NCI-H1048 (cell line): ENCODE measurements around the gene UGT1A3.
"Not testable (repeated sequence)": the region's sequence is repeated elsewhere in the genome, so short reads cannot be mapped to it uniquely, and the experiment has no call there.

Experiments
- DNase-seq: peaks from one replicate; lab custom pipeline; 2025; lab: John Stamatoyannopoulos, UW

Gene UGT1A3

DNA sequence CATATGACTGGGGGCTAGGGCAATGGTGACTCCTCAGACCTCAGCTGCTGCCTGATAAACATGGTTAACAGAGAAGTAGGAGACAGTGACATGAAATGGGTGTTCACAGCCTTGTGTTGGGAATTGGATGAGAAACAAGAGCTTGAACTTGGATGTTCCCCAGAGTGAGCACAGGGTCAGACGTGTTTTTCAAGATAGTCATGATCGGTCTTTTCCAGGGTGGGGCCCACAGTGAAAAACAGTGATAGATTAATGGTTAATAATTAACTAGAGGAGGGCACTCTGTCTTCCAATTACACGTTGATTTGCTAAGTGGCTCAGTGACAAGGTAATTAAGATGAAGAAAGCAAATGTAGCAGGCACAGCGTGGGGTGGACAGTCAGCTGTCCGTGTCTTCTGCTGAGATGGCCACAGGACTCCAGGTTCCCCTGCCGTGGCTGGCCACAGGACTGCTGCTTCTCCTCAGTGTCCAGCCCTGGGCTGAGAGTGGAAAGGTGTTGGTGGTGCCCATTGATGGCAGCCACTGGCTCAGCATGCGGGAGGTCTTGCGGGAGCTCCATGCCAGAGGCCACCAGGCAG, at the start of gene UGT1A3:
Gene UGT1A3, plus strand, starts transcription at position 320 of the 579 bp plus-strand sequence. Its CDS starts 85 bp downstream, at position 405.
- DNase-seq, result no peak

DNA sequence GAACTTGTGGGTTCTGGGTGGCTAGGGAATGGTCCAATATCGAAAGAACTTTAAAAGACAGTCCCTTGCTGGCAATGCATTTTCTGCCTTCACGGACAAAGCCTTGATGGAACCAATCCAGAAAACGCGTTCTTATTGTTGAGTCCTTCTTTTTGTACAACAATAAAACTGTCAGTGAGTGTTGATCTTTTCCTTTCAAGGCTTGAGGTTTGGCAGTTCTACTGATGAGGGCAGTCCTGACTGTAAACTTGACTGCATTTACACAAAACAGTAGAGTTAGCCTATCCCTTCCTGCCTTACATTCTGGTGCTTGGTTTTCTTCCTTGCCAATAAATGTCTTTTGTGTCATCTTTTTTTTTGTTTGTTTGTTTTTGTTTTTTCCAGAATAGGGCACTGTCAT, 49.6 kb upstream of the UGT1A3 start:
- no peak for DNase-seq

DNA sequence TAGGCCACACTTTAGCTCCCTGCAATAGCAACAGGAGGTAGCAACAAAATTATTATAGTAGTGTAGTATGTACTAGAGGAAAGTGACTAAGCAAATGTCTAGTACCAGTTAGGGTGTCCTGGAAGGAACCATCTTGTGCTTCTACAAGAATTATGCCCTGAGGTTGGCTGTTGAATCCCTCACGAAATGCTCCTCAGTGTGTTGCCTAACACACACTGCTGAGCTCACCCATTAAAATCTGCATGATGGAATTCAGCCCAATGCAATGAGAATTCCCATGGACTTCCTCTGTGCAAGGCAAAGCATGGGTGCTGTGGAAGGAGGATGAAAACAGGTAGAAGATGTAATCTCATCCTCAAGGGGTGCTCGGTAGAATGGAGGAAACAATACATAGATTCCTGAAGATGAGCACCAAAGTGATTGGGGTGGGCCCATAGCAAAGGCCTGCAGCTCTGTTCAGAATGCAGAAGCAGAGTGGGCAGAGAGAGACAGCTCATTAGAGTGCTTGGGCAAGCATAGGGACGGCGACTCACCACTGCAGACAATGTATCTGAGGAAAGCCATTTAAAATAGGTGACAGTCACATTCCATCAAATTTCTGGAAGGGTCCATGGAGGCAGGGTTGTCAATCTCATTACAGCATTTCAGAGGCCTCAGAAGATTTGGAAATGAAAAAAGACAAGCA, 48.3 kb upstream of the UGT1A3 start:
- DNase-seq, result no peak

DNA sequence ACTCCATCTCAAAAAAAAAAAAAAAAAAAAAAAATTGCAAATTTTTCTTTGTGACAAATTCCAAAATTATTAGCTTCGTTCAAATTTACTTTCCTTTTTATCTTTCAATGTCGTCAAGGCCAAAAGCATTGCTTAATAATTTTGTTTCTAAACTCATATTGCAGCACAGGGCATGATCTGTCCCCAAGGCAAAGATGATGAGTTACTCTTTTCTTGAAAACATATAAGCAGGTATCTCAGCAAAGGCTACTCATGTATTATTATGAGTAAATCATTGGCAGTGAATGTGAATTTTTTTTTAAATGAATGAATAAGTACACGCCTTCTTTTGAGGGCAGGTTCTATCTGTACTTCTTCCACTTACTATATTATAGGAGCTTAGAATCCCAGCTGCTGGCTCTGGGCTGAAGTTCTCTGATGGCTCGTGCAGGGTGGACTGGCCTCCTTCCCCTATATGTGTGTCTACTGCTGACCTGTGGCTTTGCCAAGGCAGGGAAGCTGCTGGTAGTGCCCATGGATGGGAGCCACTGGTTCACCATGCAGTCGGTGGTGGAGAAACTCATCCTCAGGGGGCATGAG, 47.2 kb upstream of the UGT1A3 start, which contains the start of gene UGT1A7:
Gene UGT1A7, plus strand, starts transcription at position 381 of the 579 bp plus-strand sequence. Its CDS starts 37 bp downstream, at position 418.
- DNase-seq, result no peak

DNA sequence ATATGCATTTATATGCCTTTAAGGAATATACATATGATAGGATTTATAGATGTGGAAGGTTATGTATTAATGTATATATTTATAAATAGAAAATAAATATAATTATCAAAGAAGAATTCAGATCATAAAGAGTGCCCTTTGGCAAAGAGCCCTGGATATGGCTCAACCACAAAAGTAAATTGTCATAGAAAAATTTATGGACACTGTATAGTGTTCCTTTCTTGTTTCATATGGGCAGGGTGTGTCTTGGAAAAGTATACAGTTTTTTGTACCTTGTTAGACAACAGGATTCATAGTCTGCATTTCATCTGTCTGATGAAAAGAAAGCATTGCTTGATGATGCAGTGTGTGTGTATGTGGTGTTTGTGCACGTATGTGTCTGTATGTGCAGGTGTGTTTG, 44.2 kb upstream of the UGT1A3 start:
- DNase-seq, result no peak

DNA sequence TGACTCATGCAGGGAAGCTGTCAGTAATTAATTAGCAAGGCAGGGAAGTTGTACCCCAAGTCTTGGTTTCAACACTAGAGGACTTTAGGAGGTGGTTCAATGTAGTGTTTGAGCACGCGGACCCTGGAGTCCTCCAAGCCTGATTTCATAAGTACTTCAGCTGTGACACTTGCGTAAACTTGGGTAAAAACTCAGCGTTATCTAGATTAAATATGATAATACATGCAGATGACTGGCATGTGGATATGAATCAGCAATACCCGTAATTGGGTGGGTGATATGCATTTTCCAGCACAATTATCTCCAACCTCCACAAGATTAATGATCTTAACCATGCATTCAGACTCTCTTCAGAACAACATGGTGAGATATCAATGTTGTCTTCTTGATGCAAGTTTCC, 41.9 kb upstream of the UGT1A3 start:
- no peak for DNase-seq

DNA sequence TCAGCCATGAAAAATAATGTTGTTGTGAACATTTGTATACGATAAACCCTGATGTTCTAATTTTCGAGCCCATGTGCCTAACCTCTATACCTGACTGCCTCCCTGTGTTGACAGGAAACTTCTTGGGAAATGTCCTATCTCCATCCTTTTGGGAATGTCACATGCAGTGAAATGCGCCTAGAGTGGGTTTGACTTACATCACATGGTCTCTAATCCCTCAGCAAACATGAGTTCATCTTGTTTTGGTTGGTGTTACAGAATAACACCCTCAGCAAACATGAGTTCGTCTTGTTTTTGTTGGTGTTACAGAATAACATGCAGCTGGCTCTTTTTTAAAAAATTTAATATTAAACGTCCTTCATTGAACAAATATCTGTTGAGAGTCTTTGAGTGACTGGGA, 40.5 kb upstream of the UGT1A3 start:
- DNase-seq, result no peak

DNA sequence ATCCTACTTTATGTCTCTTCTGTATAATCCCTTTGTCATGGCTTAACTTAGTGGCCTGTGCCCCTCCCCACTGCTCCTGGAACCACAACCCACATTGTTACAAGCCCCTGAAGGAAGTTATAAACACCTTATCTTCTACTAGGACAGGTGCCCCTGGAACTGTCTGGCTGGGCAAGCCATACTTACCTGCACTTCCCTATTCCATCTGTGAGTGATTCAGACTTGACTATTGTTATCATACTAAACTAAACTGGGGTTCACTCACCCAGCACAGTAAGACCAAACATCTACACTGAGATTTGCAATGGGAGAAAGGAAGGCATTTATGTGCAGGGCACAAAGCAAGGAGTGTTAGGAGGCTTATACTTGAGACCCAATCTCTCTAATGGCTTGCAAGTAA, 39.8 kb upstream of the UGT1A3 start:
- no peak for DNase-seq

DNA sequence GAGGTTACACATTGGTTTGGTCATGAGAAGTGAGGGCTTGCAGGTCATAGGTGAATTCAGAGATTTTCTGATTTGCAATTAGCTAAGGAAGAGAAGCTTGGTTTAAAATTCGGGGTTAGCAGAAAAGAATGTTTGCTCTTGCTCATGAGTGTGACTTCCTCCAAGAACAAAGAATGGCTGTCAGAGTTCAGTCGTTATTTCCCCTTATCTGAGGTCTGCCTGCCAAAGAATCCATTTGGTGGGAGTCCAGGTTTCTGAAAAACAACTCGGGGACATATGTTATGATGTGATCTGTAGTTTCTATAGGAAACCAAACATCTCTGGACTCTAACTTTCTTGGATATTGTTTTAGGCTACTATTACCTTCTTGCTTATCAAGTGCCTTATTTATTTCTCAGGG, 39.3 kb upstream of the UGT1A3 start:
- no peak for DNase-seq

DNA sequence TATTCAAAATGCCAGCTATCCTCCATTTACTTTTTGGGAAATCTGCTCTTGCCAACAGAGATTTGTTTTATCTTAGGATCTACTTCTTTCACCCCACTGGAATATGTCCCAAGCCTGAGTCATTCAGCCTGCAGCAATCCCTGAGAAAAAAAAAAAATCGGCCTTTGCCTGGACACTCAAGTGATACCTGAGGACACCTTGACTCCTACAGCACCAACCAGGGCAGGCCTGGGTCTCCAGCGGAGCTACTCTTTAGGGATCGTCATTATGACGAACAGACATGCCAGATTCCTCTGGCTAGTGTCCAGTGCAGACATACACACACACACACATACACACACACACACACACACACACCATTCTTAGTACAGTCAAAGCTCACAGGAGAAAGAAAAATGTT, 38.4 kb upstream of the UGT1A3 start:
- DNase-seq, result no peak

DNA sequence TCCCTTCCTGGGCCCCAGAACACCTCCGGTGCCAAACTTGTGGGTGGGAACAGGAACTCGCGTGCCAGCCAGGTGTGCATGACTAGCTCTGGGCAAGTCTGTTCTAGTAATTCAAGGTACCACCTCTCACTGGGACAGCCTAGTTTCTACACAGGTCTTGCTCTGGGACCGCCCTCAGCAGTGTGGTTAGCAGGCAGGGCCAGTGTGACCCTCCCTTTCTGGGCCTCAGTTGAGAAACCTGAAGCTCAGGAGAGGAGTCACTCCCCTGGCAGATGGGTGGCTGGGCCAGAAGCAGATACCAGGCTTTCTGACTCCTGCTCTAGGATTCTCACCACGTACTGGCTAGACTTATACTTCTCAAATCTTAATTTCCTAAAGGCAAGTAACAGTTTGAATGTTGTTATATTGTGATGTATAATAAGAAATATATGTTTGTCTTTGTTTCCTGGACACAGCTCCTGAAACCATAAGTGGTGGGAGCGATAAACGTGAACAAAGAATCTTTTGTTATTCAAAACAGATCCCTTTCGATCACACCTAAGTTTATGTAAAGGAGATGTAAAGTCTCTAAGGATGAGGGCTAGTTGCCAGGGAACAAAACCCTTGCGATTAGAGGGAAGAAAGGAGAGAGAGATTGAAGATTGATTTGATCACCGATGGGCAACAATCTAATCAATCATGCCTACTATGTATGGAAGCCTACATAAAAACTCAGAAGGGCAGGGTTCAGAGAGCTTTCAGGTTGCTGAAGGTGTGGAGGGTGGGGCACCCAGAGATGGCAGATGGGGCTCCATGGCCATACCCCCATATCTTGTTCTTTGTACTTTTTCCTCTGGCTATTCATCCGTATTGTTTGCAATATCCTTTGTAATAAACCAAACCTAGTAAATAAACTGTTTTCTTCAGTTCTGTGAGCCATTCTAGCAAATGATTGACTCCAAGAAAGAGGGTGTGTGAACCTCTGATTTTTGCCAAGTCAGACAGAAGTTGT, 37.1 kb upstream of the UGT1A3 start:
- no peak for DNase-seq

DNA sequence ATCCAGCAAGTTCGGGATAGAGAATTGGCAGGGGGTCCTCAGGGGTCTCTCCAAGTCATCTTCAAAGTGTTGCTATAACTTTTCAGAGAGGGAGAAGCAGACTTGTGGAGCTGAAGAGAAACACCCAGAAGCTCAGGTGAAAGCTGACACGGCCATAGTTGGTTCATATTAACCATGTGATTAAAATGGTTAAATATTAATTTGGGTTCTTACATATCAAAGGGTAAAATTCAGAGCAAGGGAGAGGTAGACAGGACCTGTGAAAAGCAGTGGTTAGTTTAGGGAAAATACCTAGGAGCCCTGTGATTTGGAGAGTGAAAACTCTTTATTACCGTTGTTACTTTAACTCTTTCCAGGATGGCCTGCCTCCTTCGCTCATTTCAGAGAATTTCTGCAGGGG, 36.2 kb upstream of the UGT1A3 start, which contains the start of gene UGT1A6:
Gene UGT1A6, plus strand, starts transcription at position 243 of the 400 bp plus-strand sequence. Its CDS starts 115 bp downstream, at position 358.
- no peak for DNase-seq

DNA sequence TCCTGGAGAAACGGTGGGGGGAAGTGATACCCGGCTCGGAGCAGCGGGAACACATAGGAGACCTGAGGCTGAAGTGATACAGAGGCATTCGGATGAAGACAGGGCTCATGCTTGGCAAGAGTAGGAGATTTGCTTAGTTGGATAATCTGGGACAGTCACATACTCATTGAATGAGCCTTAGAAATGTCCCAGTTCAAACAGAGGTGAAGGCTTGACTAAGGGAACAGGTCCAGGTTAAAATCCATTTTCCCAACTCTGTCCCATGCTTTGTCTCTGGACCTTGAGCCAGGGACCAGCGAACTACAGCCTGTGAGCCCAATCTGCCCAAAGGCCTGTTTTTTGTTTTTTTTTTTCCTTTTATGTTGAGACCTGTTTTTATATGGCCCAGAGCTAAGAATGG, 34.9 kb upstream of the UGT1A3 start:
- DNase-seq, result no peak

DNA sequence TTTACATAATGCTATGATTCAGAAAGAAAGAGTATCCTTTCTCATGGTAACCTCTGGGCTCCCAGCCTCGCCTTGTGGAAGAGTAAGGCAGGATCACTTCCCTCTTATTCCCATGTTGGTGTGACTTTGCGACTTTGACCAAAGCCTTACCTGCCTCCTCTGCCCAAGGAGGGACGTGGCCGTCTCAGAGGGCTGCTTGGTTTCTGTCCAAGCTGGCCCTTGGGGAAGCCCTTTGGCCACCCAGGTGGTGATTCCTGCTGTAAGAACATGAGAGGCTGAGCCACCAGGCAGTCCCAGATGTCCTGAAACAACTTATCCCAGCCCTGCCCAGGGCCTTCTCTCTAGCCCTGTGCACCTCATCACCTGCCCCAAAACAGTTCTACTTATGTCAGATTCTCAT, 30.1 kb upstream of the UGT1A3 start:
- no peak for DNase-seq

DNA sequence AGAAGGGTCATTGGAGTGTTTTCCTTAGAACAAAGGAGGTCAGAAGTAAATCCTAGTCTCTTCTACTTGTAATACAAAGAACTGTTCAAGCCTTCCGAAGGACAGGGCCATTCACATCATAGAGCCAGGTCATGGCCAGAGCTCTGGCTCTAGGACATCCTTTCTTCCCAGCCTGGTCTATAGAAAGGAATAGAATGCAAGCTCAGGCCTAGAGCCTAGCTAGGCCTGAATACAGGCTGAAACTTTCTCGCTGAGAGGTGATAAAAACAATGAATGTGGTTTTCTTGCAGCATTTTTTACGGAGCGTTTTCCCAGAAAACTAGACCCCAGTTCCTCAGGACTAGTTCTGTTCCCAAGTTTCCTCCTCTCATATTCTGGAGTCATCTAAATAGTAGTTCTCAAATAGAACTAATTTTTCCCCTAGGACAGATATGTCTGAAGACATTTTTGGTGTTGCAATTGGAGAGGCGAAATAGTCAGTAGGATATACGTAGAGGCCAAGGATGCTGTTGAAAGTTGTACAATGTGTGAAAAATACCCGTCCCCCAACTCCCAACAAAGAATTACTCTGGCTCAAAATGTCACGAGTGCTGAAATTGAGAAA, 29.3 kb upstream of the UGT1A3 start:
- no peak for DNase-seq

DNA sequence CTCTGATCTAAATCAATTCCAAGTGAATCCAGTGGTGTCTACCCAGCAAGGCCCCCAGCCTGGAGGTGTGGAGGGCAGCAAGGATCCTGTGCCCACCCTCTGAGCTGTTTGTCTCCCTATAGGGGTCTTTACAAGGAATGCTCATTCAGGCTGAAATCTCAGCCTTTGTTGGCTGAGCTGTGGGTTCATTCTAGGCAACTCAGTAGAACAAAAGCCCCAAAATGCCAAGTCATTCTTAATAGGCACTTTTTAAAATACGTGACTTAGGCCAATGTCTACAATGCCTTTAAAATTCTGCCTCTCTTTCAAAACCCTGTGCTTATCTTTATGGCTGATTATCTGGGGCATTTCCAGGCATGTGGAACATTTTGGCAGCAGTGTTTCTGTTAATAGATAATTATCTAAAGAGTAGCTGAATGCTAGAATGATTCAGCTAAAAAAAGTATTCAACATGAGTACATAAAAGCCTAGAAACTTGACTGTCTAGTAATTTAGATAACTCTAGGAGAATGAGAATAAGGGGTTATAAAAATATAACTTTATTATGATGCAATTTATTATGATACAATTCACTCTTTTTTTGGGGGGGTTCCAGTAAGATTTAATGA, 28.7 kb upstream of the UGT1A3 start:
- DNase-seq, result no peak

DNA sequence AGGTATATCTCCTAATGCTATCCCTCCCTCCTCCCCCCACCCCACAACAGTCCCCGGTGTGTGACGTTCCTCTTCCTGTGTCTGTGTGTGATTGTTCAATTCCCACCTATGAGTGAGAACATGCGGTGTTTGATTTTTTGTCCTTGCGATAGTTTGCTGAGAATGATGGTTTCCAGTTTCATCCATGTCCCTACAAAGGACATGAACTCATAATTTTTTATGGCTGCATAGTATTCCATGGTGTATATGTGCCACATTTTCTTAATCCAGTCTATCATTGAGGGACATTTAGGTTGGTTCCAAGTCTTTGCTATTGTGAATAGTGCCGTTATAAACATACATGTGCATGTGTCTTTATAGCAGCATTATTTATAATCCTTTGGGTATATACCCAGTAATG, 28.0 kb upstream of the UGT1A3 start:
- not testable (repeated sequence) for DNase-seq

DNA sequence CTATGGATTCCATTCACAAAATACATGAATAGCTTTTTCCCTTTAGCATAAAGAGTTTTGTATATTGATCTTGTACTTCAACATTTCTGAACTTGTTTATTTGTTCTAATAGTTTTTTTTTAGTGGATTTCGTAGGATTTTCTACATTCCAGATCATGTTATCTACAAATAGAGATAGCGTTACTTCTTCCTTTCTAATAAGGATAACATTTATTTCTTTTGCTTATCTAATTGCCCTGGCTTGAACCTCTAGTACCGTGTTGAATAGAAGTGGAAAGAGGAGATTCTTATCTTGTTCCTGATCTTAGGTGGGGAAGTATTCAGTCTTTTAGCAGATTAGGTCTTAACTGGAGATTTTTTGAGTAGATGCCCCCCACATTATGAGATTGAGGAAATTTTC, 26.6 kb upstream of the UGT1A3 start:
- DNase-seq, result no peak

DNA sequence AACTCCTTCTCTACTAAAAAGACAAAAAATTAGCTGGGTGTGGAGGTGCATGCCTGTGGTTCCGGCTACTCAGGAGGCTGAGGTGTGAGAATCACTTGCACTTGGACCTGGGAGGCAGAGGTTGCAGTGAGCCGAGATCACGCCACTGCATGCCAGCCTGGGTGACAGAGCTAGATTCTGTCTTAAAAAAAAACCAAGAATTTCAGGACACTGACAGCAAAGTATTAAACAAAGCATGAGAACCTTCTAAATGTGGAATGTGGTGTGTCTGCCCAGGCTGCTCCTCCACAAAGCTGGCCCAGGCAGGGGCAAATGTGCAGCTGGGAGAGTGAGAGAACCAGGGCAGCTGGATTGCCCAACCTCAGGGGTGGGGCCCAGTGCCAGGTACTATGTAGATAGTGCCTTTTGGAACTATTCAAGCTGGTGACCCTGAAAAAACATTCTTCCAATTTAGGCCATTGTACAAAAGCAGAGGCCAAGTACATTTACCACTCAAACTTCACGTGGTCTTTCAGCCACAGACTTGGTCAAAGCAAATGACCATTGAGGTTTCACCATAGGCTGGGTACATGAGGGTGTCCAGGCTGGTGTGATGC, 22.8 kb upstream of the UGT1A3 start:
- no peak for DNase-seq

DNA sequence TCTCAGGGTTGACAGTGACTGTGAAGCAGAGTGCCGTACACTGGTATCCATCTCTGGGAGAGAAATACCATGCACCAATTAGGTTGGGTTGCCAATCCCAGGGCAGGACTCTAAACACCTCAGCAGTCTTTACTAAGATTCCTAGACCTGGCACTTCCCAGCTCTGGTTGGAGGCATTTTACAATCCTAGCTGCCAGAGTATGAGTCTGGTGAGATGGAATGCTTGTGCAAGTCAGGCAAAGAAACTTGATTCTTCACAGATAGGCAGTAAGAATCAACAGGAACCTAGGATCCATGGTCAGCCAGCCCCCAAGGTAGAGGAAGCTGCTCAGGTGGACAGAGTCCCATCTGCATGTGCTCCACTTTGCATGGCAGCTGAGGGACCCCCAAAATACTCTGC, 22.1 kb upstream of the UGT1A3 start:
- DNase-seq, result no peak
